AG09319 (cell line): ENCODE measurements around the gene ACTL10.

Source experiments
- DNase-seq: peaks from one replicate; pipeline ENCODE4 v3.0.0-alpha.2; 2010; ENCODE audit warnings: low read depth; ENCODE audit errors: extremely low read depth
- TF ChIP-seq, protein P1 (sequence below): IDR thresholded peaks from 2 replicates; pipeline ENCODE4 v1.5.1; 2011; ENCODE audit warnings: low read depth, mild to moderate bottlenecking, inconsistent platforms, low read length, moderate library complexity

The ACTL10 gene

DNA sequence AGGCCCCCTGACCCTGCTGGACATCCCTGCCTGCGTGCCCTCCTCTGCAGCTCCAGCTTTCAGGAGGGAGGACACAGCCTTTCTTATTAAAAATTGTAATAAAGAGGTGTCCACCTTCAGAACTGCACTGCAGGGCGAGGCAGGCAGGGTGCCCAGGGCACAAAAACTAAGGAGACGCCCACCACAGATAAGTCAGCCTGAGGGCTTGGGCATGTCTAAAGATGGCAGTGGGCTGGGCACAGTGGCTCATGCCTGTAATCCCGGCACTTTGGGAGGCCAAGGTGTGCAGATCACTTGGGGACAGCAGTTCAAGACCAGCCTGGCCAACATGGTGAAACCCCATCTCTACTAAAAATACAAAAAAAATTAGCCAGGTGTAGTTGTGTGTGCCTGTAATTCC, 11.6 kb upstream of the ACTL10 start:
- DNase-seq, result no peak
- TF ChIP-seq, protein P1, sequence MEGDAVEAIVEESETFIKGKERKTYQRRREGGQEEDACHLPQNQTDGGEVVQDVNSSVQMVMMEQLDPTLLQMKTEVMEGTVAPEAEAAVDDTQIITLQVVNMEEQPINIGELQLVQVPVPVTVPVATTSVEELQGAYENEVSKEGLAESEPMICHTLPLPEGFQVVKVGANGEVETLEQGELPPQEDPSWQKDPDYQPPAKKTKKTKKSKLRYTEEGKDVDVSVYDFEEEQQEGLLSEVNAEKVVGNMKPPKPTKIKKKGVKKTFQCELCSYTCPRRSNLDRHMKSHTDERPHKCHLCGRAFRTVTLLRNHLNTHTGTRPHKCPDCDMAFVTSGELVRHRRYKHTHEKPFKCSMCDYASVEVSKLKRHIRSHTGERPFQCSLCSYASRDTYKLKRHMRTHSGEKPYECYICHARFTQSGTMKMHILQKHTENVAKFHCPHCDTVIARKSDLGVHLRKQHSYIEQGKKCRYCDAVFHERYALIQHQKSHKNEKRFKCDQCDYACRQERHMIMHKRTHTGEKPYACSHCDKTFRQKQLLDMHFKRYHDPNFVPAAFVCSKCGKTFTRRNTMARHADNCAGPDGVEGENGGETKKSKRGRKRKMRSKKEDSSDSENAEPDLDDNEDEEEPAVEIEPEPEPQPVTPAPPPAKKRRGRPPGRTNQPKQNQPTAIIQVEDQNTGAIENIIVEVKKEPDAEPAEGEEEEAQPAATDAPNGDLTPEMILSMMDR, result no peak

DNA sequence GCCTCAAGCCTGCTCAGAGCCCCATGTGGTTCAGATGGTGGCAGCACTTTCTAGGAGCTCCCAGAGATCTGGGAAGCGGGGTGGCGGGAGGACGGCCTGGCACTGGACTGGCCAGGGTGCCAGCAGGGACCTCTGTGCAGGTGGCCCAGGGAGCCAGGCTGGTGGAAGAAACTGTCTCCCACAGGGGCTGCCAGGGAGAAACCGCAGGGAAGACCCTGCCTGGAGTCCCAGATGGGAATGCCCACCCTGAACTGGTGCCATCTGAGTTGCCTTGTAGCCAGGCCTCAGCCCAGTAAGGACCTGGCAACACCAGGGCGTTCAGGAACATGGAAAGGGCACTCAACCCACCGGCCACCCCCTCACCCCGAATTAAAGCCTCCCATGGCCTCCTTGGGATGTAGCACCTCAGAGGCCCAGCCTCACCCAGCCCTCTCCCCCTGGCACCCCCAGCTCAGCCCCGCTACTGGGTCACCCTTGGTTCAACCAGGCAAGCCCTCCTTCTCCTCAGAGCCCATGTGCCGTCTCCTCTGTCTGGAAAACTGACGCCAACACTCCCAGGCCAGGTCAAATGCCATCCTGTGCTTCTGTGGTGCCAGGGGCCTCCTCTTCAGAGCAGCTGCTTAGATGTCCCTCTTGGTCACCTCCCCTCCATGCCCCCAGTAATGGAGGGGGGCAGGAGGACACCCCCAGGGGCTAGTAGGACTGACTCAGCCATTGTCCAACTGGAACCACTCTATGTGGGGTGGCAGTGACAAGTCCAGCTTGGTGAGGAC, 10.5 kb upstream of the ACTL10 start:
- no peak for DNase-seq
- TF ChIP-seq, protein P1, result no peak

DNA sequence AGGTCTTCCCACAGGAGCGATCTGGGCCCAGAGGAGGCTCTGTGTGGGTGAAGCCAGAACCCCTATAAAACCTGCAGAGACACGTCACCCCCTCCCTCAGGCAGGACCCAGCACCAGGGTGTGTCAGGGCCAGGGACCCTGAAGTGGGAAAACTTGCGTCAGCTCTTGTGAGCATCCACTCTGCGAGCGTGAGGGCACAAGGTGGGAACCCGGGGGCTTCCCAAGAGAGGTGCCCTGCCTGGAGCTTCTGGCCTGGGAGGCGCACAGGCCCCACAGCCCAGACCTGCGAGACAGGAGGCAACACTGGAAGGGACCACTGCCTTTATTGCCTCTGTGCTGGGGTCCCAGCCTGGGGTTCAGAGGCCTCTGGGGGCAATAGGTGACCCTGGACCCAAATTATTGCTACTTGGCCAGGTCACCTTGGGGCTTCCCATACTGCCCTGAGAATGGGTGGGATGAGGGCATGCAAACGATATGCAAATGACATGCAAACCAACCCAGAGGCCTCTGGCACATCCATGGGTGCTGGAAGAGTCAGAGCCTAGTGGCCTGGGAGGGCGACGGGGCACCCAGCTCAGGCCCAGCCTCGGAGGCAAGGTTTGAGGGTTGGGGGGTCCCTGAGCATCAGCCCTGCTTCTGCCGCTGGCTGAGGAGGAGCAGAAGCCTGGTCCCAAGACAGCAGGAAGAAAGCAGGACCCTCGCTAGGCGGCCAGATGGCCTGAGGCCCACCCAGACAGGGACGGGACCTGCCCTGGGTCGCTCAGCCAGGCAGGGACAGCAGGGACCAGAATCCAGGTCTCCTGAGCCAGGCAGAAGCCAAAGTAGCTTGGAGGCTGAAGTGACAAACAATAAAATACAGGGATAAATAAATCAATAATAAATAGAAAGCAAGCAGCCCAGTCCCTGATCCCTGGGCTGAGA, 9.7 kb upstream of the ACTL10 start:
- TF ChIP-seq, protein P1, result no peak
- DNase-seq, result no peak

DNA sequence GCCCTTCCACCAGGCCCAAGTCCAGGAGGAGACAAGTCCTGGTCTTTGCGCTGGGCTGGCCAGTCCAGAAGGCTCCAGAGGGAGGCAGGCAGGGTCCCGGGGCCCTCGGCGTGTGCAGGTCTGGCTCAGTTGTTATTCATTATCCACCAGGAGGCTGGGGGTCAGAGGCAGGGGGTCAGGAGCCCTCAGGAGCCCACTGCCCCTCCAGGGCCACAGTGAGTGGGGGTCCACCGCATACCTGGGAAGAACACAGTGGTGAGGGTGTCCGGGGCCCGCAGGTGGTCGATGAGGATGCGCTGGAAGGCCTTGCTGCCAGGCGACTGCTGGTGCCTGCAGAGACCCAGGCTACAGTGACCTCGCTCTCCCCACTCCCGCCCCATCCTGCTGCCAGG, 9.0 kb upstream of the ACTL10 start:
- DNase-seq, result no peak
- TF ChIP-seq, protein P1, result no peak

DNA sequence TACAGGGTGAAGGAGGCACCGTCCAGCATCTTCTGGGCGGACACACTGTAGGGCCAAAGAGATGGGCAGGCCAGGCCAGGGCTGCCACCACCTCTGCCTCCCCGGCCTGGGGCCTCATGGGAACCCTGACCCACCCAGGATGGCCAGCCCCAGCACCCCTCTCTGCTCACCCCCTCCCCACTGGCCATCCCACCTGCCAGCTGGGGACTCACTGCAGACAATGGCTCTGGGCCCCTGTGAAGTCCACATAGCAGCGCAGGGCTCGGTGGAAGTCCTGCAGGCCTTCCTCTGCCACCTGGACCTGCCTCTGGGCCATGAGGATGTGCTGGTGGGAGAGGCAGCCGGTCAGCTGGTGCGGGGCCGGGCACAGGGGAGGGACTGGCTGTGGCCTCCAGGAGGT, 8.2 kb upstream of the ACTL10 start:
- TF ChIP-seq, protein P1, result no peak
- no peak for DNase-seq

DNA sequence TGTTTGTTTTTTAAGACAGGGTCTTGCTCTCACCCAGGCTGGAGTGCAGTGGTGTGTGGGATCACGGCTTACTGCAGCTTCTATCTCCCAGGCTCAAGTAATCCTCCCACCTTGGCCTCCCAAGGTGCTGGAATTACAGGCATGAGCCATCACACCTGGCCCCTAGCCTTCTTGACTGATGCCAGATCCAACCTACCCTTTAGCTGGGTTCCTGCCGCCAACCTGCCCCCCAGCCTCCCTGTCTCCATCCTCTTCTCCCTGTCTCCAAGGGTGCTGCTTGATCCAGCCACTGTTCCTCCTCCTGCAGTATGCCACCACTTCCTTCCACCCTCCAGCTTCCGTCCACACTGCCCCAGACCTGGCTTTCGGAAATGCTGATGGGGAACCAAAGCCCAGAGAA, 7.8 kb upstream of the ACTL10 start:
- DNase-seq, result no peak
- TF ChIP-seq, protein P1, result no peak
